PC-3 (cell line): Measurements from ENCODE around the gene CPLANE2. TPM values are rescaled to one million over a fixed set of nuclear protein-coding genes. Genes with fewer than 3 reads are reported as not detected.

Experiments
- ATAC-seq: fragments of 200-7000 bp; cut with Tn5 transposase; 2 replicates; pipeline ENCODE4 v1.9.1; 2020; ENCODE audit warnings: mild to moderate bottlenecking, moderate library complexity
- BruUV-seq: library from RNA; stranded (reverse); fragments of 400-500 nt; replicated peaks from 2 replicates; lab custom pipeline; 2021; lab: Mats Ljungman, UMichigan
- CTCF ChIA-PET: fragments of 300-600 bp; sonication (Branson Sonifier 250); formaldehyde crosslinking; loops from one replicate; lab custom pipeline; 2022; ENCODE audit warnings: antibody characterized with exemption; lab: Charles Lee
- POLR2A ChIA-PET: fragments of 300-600 bp; sonication (Branson Sonifier 250); formaldehyde crosslinking; loops from one replicate; lab custom pipeline; 2022; ENCODE audit warnings: antibody characterized with exemption; ENCODE audit not compliant: unreplicated experiment; lab: Charles Lee
- DNase-seq: peaks from one replicate; pipeline ENCODE4 v3.0.0-alpha.2; 2015
- H2AFZ ChIP-seq: fragments of 300-600 bp; sonication (generic); 2 replicates; pipeline ENCODE4 v1.6.0; 2016; ENCODE audit warnings: antibody characterized with exemption, low read length
- H3F3A ChIP-seq: fragments of 300-600 bp; sonication (generic); one replicate; pipeline ENCODE4 v1.6.0; 2017; ENCODE audit warnings: antibody characterized with exemption, low read length, control low read depth, mild to moderate bottlenecking; ENCODE audit not compliant: unreplicated experiment
- H3K27ac ChIP-seq: fragments of 300-600 bp; sonication (generic); 2 replicates; pipeline ENCODE4 v1.5.1; 2016; ENCODE audit warnings: mild to moderate bottlenecking, low read length
- H3K27me3 ChIP-seq: fragments of 300-600 bp; sonication (generic); 2 replicates; pipeline ENCODE4 v1.6.1; 2016; ENCODE audit warnings: low read length, mixed read lengths
- H3K36me3 ChIP-seq: fragments of 300-600 bp; sonication (generic); 2 replicates; pipeline ENCODE4 v1.6.1; 2016; ENCODE audit warnings: low read depth, mixed run types, low read length, mixed read lengths
- H3K4me1 ChIP-seq: fragments of 300-600 bp; sonication (generic); 2 replicates; pipeline ENCODE4 v1.5.1; 2016; ENCODE audit warnings: low read length; ENCODE audit not compliant: insufficient read depth
- H3K4me2 ChIP-seq: fragments of 300-600 bp; sonication (generic); 2 replicates; pipeline ENCODE4 v1.6.0; 2016; ENCODE audit warnings: low read length
- H3K4me3 ChIP-seq: fragments of 300-600 bp; sonication (generic); 2 replicates; pipeline ENCODE4 v1.5.1; 2016; ENCODE audit warnings: mild to moderate bottlenecking, low read length, mixed read lengths
- H3K79me2 ChIP-seq: fragments of 300-600 bp; sonication (generic); 2 replicates; pipeline ENCODE4 v1.6.1; 2017; ENCODE audit warnings: low read length, mixed read lengths
- H3K9ac ChIP-seq: fragments of 300-600 bp; sonication (generic); 2 replicates; pipeline ENCODE4 v1.6.0; 2016; ENCODE audit warnings: mild to moderate bottlenecking, low read length
- H3K9me2 ChIP-seq: fragments of 300-600 bp; sonication (generic); replicated peaks from 2 replicates; pipeline ENCODE4 v1.6.1; 2016; ENCODE audit warnings: mixed run types, low read length, mixed read lengths
- H3K9me3 ChIP-seq: fragments of 300-600 bp; sonication (generic); 2 replicates; pipeline ENCODE4 v1.6.1; 2016; ENCODE audit warnings: low read length, mixed read lengths
- H4K20me1 ChIP-seq: fragments of 300-600 bp; sonication (generic); 2 replicates; pipeline ENCODE4 v1.6.1; 2016; ENCODE audit warnings: low read length, mixed read lengths
- EZH2 ChIP-seq: fragments of 300-600 bp; sonication (generic); IDR thresholded peaks from one replicate; pipeline ENCODE4 v1.6.1; 2017; ENCODE audit warnings: antibody characterized with exemption, mild to moderate bottlenecking, low read length; ENCODE audit not compliant: unreplicated experiment
- EZH2phosphoT487 ChIP-seq: fragments of 300-600 bp; sonication (generic); IDR thresholded peaks from 2 replicates; pipeline ENCODE4 v1.6.1; 2018; ENCODE audit warnings: mild to moderate bottlenecking, antibody characterized with exemption, low read length, borderline replicate concordance
- intact Hi-C: fragments of 100-400 bp; cut with micrococcal nuclease; formaldehyde crosslinking; loops from 2 replicates; pipeline ENCODE4 v1.9.0; 2023
- total RNA-seq: library from RNA; depleted of rRNA; stranded (reverse); fragments of >200 nt; gene quantifications from 2 replicates; pipeline ENCODE4 v1.2.3, GENCODE V29; 2014
- TF ChIP-seq, protein P1 (sequence below): fragments of 300-600 bp; sonication (generic); conservative IDR thresholded peaks from 2 replicates; pipeline ENCODE4 v1.5.1; 2017; ENCODE audit warnings: antibody characterized with exemption, low read depth, mild to moderate bottlenecking, low read length

Gene CPLANE2
- total RNA-seq, 1 experiment from 2014 or later: 9.6 TPM

DNA sequence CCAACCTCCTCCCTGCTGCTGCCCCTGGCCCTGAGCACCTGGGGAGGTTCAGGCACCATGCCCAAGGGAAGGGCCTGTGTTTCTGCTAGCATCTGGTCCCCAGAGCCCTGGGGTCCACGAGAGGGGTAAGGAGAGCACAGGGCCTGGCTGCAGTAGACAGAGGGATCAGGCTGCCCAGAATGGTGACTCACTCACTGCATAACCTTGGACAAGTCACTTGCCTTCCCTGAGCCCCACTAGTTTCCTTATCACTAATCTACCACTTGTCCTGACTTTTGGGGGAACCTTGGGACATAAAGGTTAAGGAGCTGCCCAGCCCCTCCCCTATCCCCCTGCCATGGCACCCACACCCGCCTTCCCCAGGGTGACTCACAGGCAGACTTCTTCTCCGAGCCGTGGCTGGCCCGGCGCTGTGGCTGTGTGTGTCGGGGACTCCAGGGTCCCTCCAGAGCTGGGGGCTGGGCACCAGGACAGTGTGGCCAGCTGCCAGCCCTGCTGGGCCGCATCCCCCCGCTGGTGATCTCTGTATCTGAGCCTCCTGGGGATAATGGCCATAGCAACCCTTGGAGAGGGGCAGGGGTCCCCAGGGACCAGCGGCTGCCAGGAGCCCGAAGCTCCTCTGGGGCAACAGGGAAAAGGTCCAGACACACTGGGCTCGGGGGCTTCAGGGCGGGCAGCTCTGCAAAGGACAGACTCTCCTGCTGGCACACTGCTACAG, 28.6 kb downstream of the CPLANE2 start:
- TF ChIP-seq, protein P1, sequence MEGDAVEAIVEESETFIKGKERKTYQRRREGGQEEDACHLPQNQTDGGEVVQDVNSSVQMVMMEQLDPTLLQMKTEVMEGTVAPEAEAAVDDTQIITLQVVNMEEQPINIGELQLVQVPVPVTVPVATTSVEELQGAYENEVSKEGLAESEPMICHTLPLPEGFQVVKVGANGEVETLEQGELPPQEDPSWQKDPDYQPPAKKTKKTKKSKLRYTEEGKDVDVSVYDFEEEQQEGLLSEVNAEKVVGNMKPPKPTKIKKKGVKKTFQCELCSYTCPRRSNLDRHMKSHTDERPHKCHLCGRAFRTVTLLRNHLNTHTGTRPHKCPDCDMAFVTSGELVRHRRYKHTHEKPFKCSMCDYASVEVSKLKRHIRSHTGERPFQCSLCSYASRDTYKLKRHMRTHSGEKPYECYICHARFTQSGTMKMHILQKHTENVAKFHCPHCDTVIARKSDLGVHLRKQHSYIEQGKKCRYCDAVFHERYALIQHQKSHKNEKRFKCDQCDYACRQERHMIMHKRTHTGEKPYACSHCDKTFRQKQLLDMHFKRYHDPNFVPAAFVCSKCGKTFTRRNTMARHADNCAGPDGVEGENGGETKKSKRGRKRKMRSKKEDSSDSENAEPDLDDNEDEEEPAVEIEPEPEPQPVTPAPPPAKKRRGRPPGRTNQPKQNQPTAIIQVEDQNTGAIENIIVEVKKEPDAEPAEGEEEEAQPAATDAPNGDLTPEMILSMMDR: no peak
- no peak for TF ChIP-seq EZH2
- TF ChIP-seq EZH2phosphoT487: no peak
- H3K27ac ChIP-seq: no peak overlapping the region
- DNase-seq (peak; percentile 22), ATAC-seq (no peak)
- ChIA-PET CTCF (no interaction called here), POLR2A (no interaction called here)
- no peaks in the 10 kb centered on the region for H3K27me3 ChIP-seq
- peaks cover 6% of the 10 kb centered on the region; the same call in 1 of the 2 replicates for H3K79me2 ChIP-seq
- BruUV-seq: no TSS peak
- H4K20me1 ChIP-seq: no peaks in the 10 kb centered on the region
- H3K9me3 ChIP-seq: no peaks in the 10 kb centered on the region
- no peak overlapping the region for H3K4me2 ChIP-seq
- H3K9ac ChIP-seq: no peak overlapping the region
- no peaks in the 10 kb centered on the region for H3K9me2 ChIP-seq
- intact Hi-C loops: loop anchor here (5.0 kb wide), 1 partner anchor 34 kb away; no protein-coding TSS in a partner anchor
- H2AFZ ChIP-seq: no peak overlapping the region
- no peaks in the 10 kb centered on the region for H3F3A ChIP-seq
- H3K36me3 ChIP-seq: no peaks in the 10 kb centered on the region
- H3K4me3 ChIP-seq: no peak overlapping the region
- peaks cover 18% of the 10 kb centered on the region for H3K4me1 ChIP-seq

DNA sequence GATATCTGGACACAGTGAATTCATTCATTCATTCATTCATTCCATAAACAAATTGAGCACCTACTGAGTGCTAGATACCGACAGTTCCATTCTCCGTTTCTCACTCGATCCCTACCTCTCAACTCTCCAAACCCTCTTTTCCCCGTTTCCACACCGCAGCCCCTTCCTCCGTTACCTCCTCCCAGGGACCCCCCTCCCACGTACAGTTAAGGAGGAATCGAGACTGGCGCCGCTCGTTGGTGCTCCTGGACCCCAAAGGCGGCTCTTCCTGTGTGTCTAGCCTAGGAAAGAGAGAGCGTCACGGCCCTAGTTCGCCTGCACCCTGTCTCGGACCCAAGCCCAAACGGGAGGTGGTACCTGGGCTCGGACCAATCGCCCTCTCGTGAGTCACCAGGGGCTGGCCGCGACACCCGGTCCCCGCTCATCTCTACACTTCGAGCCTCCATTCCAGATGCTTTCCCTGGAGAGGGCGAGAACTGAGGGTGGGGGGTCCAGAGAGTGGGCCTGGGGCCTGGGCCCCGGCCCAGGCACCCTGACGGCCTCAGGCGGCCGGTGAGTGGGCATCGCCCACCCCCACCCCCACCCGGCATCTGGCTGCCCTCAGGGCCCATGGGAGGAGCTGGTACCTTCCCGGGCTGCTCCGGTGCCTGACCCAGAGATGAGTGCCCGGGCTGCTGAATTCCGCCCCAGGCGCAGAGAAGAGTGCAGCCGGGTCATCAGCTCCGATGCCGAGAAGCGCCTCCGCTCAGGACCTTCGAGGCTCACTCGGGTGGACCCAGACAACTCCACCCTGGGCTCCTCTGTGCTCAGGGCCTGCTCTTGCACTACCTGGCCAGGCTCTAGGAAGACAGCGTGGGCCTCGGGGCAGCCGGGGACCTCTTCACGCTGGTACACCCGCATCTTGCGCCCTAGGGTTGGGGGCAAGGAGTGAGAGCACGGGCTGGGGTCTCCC, 29.4 kb downstream of the CPLANE2 start:
- Histone ChIP-seq H3F3A (no peaks in the 10 kb centered on the region), H3K4me1 (peaks cover 17% of the 10 kb centered on the region), H3K9me2 (no peaks in the 10 kb centered on the region), H3K36me3 (no peaks in the 10 kb centered on the region), H3K4me2 (peak overlapping the region; percentile 83), H3K9me3 (no peaks in the 10 kb centered on the region), H3K9ac (peak overlapping the region; percentile 62), H3K27ac (peak overlapping the region; percentile 82), H3K4me3 (peak overlapping the region; percentile 65), H3K79me2 (peaks cover 6% of the 10 kb centered on the region; the same call in 1 of the 2 replicates), H3K27me3 (no peaks in the 10 kb centered on the region), H2AFZ (peak overlapping the region; percentile 71), H4K20me1 (no peaks in the 10 kb centered on the region)
- ChIA-PET CTCF (interaction anchor here (0.5 to 1.3 kb wide), 3 partner anchors 9 to 129 kb away, joined by 3 to 10 read pairs (median 5); no protein-coding TSS in a partner anchor), POLR2A (interaction anchor here (0.6 to 1.0 kb wide), 4 partner anchors 9 to 74 kb away, joined by 3 to 5 read pairs (median 4); no protein-coding TSS in a partner anchor)
- BruUV-seq: TSS peak; percentile 99
- TF ChIP-seq EZH2 (no peak), EZH2phosphoT487 (no peak)
- TF ChIP-seq, protein P1: no peak
- no peak for ATAC-seq
- no peak for DNase-seq
- intact Hi-C loops: loop anchor here (5.0 kb wide), 1 partner anchor 35 kb away; no protein-coding TSS in a partner anchor
